LNCaP clone FGC (cell line): ENCODE data around the gene TPX2.

Experiments
- DNase-seq: peaks from one replicate; pipeline ENCODE4 v3.0.0-alpha.2; 2011; ENCODE audit warnings: low read depth
- H3K4me3 ChIP-seq: 2 replicates; pipeline ENCODE4 v1.5.1; 2011; ENCODE audit warnings: mild to moderate bottlenecking, low read depth, low read length, control low read depth
- TF ChIP-seq, protein P1 (sequence below): IDR thresholded peaks from 2 replicates; pipeline ENCODE4 v1.5.1; 2012; ENCODE audit warnings: mild to moderate bottlenecking; ENCODE audit not compliant: control insufficient read depth, insufficient read depth; ENCODE audit errors: extremely low read depth

The TPX2 gene

GRCh38 chr20:31712112-31712553 is 27.0 kb upstream of the TPX2 start:
- TF ChIP-seq, protein P1, sequence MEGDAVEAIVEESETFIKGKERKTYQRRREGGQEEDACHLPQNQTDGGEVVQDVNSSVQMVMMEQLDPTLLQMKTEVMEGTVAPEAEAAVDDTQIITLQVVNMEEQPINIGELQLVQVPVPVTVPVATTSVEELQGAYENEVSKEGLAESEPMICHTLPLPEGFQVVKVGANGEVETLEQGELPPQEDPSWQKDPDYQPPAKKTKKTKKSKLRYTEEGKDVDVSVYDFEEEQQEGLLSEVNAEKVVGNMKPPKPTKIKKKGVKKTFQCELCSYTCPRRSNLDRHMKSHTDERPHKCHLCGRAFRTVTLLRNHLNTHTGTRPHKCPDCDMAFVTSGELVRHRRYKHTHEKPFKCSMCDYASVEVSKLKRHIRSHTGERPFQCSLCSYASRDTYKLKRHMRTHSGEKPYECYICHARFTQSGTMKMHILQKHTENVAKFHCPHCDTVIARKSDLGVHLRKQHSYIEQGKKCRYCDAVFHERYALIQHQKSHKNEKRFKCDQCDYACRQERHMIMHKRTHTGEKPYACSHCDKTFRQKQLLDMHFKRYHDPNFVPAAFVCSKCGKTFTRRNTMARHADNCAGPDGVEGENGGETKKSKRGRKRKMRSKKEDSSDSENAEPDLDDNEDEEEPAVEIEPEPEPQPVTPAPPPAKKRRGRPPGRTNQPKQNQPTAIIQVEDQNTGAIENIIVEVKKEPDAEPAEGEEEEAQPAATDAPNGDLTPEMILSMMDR, result no peak
- peak; percentile 54 for DNase-seq
- peak overlapping the region; percentile 28 for H3K4me3 ChIP-seq

GRCh38 chr20:31712564-31713311 is 26.4 kb upstream of the TPX2 start:
- TF ChIP-seq, protein P1, result no peak
- DNase-seq, result peak; percentile 94
- peak overlapping the region; percentile 28 for H3K4me3 ChIP-seq

DNA sequence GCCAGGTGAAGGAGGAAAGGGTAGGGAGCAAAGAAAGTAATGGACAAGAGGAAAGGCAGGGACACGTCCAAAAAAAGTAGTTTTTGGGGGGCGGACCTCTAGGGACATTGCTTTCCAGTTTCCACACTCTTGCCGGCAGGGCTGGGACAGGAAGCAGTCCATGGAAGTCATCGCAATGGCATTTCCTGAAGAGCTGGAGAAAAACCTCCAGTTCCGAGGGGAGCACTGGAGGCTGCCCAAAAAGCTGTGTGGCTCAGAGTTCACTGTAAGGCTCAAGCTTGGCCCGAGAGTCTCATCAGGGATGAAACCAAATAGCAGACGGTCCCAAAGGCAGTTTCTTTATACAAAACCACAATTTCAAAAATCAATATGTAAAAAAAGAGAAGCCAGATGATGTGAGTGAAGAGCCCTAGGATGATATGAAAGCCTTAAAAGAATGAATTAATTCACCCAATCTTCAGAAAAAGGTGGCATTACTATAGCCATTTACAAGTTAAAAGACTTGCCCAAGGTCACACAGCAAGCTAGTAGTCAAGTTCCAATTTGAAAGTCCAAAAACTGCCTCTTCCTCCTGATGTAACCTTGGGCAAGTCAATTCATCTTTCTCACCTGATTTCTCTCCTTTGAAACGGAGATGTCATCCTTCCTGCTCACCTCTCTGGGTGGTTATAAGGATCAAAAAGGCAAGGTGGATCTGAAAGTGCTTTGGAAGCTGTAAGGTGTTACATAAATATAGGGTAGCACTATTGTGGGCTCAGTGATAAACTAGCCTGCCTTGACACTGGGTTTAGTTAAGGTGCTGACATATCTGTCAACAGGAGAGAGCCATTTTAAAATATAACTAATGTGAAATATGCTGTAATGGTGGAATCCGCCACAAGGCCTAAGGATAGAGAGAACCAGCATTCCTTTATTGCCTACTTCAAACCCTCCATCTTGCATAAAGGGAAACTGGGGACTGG is 25.5 kb upstream of the TPX2 start:
- TF ChIP-seq, protein P1, result no peak
- peak overlapping the region; percentile 28; the same call in 1 of the 2 replicates for H3K4me3 ChIP-seq
- no peak for DNase-seq

- TF ChIP-seq, protein P1, result no peak
- H3K4me3 ChIP-seq, result no peak overlapping the region
- no peak for DNase-seq
Observed at GRCh38 chr20:31715766-31716165, 23.3 kb upstream of the TPX2 start.

DNA sequence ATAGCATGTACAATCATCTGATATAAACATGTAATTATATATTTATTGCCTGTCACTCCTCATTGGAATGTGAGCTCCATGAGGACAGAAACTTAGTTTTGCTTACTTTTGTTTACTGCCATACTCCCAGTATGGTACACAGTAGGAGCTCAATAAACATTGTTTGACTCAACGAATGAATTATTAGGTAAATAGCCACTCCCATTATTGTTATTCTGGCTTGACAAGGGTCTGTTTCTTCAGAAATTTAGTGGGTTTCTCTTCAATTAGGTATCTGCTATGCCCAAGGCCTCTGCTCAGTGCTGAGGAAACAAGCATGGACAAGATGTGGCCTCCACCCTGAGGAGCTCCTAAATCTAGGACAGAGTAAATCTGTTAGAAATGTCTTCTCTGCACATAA is 22.7 kb upstream of the TPX2 start:
- no peak overlapping the region for H3K4me3 ChIP-seq

DNA sequence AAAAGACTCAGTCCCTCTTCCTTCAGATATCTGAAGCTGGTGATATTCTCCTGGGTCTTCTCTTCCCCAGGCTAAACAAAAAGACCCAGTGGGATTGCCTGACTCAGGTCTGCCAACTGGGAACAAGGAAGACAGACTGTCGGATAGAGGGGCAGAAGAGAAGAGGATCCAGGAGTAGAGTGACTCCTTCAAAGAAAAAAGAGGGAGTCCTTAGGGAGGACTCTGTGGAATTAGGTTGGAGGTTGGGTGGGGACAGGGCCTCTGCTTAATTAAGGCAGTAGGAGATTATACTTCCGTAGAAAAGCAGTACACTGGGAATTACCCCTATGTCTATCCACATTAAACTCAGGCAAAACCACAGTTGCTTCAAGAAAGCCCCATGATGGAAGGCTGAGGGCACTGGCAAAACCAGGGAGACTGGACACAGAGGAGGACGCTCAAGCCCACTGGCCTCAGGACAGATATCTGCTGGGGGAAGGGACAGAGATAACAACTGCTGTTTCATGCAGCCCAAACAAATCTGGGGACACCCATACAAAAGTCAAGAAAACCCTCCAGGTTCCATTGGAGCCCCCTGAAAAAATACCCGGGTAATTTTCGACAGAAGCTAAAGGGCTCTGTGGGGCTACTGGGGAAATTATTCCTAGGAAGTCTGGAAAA is 22.1 kb upstream of the TPX2 start:
- H3K4me3 ChIP-seq, result no peak overlapping the region
- no peak for DNase-seq
- TF ChIP-seq, protein P1, result no peak

More for the DNA sequence above, 22.7 kb upstream of the TPX2 start:
- TF ChIP-seq, protein P1, result no peak
- no peak for DNase-seq
